ENCODE data around the gene TMEM164.

DNA sequence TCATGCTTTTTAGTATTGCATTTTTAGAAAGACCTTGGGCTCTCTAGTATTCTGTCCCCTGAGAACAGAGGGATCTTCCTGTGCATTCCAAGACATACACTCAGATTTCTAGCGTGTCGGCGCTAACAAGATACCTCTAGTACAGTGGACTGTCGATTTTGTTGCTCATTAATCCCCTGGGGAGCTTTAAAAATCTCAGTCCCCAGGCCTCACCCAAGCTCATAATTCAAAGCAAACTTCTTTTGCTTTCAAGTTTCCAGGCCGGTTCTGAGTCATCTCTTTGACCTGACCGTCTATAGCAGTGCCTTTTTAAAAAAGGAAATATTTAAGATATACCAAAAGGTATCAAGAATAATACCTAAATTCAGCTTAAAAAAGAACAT is 178.0 kb downstream of the TMEM164 start:
- TF ChIP-seq, protein P1, sequence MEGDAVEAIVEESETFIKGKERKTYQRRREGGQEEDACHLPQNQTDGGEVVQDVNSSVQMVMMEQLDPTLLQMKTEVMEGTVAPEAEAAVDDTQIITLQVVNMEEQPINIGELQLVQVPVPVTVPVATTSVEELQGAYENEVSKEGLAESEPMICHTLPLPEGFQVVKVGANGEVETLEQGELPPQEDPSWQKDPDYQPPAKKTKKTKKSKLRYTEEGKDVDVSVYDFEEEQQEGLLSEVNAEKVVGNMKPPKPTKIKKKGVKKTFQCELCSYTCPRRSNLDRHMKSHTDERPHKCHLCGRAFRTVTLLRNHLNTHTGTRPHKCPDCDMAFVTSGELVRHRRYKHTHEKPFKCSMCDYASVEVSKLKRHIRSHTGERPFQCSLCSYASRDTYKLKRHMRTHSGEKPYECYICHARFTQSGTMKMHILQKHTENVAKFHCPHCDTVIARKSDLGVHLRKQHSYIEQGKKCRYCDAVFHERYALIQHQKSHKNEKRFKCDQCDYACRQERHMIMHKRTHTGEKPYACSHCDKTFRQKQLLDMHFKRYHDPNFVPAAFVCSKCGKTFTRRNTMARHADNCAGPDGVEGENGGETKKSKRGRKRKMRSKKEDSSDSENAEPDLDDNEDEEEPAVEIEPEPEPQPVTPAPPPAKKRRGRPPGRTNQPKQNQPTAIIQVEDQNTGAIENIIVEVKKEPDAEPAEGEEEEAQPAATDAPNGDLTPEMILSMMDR (conservative IDR thresholded peaks at IDR 0.05), result no peak
- no peak for TF ChIP-seq ZFX (IDR thresholded peaks at IDR 0.05)

All from C4-2B (cell line).